SK-N-MC (cell line): ENCODE data around the gene ARHGAP30.

Source experiments
- EZH2 ChIP-seq: fragments of 200-600 bp; sonication (generic); IDR thresholded peaks from one replicate; pipeline ENCODE4 v1.6.1; 2017; ENCODE audit warnings: antibody characterized with exemption
- FOXP2 ChIP-seq: optimal IDR thresholded peaks from 2 replicates; pipeline ENCODE3; 2011; ENCODE audit warnings: mild to moderate bottlenecking, moderate library complexity; ENCODE audit not compliant: insufficient read depth; ENCODE audit errors: extremely low read length, control extremely low read depth
- POLR2AphosphoS5 ChIP-seq: IDR thresholded peaks from 2 replicates; pipeline ENCODE4 v1.6.1; 2012; ENCODE audit warnings: mild to moderate bottlenecking, low read depth, low read length, borderline replicate concordance

DNA sequence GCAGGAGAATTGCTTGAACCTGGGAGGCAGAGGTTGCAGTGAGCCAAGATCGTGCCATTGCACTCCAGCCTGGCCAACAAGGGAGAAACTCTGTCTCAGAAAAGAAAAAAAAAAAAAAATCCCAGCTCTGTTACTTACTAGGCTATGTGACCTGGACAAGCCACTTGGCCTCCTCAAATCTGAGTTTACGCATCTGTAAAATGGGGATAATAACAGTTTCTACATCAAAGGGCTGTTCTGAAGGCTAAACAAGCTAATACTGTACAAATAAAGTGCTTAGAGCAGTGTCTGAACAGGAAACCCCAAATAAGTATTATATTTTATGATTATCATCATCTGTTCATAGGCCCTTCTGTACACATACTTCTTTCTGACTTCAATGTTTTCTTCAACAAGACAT lies 62.3 kb downstream of the ARHGAP30 start:
- TF ChIP-seq POLR2AphosphoS5 (no peak), FOXP2 (no peak), EZH2 (no peak)
